ENCODE data around the gene PAPOLB. TPM values are rescaled to one million over a fixed set of nuclear protein-coding genes. Genes with fewer than 3 reads are reported as not detected.

Gene PAPOLB
- total RNA-seq, 6 experiments from 2014 or later, result not detected

- no peaks in the 10 kb centered on the region for H3K9me3 Mint-ChIP-seq
- no peak for TF ChIP-seq CTCF (IDR thresholded peaks at IDR 0.05)
- no peak overlapping the region for H3K27ac Mint-ChIP-seq
- no peak for DNase-seq
- H3K4me1 Mint-ChIP-seq (ENCODE audit: low read depth), result no peaks in the 10 kb centered on the region
- H3K36me3 Mint-ChIP-seq (ENCODE audit: low read depth), result no peaks in the 10 kb centered on the region
- no peak overlapping the region for H3K4me3 Mint-ChIP-seq
- peaks cover 10% of the 10 kb centered on the region for H3K27me3 Mint-ChIP-seq (ENCODE audit: insufficient read depth)
Observed at GRCh38 chr7:4876586-4876985, 14.8 kb upstream of the PAPOLB start.

GRCh38 chr7:4875391-4875790 is 13.6 kb upstream of the PAPOLB start:
- DNase-seq, result no peak
- no peaks in the 10 kb centered on the region for H3K36me3 Mint-ChIP-seq (ENCODE audit: low read depth)
- H3K4me1 Mint-ChIP-seq (ENCODE audit: low read depth), result no peaks in the 10 kb centered on the region
- no peak overlapping the region for H3K4me3 Mint-ChIP-seq
- H3K9me3 Mint-ChIP-seq, result no peaks in the 10 kb centered on the region
- TF ChIP-seq CTCF (IDR thresholded peaks at IDR 0.05), result no peak
- no peak overlapping the region for H3K27ac Mint-ChIP-seq
- peaks cover 13% of the 10 kb centered on the region for H3K27me3 Mint-ChIP-seq (ENCODE audit: insufficient read depth)

- Mint-ChIP-seq H3K4me3 (no peak overlapping the region), H3K9me3 (peaks cover 3% of the 10 kb centered on the region), H3K4me1 (ENCODE audit: low read depth) (no peaks in the 10 kb centered on the region), H3K27me3 (ENCODE audit: insufficient read depth) (peaks cover 5% of the 10 kb centered on the region), H3K27ac (no peak overlapping the region), H3K36me3 (ENCODE audit: low read depth) (no peaks in the 10 kb centered on the region)
- no peak for TF ChIP-seq CTCF (IDR thresholded peaks at IDR 0.05)
- no peak for DNase-seq
Observed at GRCh38 chr7:4873071-4873944, 11.5 kb upstream of the PAPOLB start.

DNA sequence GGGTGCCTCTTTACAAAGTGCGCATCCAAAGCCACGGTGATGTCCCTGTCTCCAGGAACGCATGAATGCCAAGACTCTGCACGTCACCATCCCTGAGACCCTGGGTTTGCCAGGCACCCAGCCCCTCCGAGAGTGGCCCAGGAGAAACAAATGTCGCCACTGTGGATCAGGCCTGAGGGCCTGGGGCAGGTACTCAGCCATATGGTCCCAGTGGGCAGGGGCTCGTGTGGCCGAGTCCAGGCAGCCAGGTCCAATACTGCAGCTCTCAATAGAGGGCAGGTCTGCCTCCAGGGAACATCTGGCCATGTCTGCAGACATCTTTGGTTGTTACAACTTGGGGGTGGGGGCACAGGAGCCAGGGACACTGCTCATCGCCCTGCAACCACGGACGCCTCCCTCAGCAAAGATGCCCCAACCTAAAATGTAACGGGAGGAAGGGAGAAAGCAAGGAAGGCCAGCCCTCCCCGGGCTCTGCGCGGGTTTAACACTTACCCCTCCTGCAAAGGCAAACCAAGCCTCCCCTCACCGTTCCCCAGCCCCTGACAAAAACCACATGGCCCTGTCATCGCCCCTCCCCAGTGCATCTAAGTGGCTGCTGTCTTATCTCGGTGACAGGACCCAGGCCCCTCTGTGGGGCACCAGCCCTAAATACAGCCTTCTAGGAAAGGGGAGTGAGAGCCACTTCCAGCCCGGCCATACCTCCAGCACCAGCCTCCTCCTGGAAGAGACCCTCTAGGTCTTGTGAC is 10.3 kb upstream of the PAPOLB start:
- H3K36me3 Mint-ChIP-seq (ENCODE audit: low read depth), result no peaks in the 10 kb centered on the region
- H3K4me3 Mint-ChIP-seq, result no peak overlapping the region
- DNase-seq, result no peak
- H3K27ac Mint-ChIP-seq, result no peak overlapping the region
- H3K4me1 Mint-ChIP-seq (ENCODE audit: low read depth), result no peaks in the 10 kb centered on the region
- peaks cover 5% of the 10 kb centered on the region; the same call in 1 of the 2 replicates for H3K27me3 Mint-ChIP-seq (ENCODE audit: insufficient read depth)
- H3K9me3 Mint-ChIP-seq, result peaks cover 4% of the 10 kb centered on the region
- no peak for TF ChIP-seq CTCF (IDR thresholded peaks at IDR 0.05)

DNA sequence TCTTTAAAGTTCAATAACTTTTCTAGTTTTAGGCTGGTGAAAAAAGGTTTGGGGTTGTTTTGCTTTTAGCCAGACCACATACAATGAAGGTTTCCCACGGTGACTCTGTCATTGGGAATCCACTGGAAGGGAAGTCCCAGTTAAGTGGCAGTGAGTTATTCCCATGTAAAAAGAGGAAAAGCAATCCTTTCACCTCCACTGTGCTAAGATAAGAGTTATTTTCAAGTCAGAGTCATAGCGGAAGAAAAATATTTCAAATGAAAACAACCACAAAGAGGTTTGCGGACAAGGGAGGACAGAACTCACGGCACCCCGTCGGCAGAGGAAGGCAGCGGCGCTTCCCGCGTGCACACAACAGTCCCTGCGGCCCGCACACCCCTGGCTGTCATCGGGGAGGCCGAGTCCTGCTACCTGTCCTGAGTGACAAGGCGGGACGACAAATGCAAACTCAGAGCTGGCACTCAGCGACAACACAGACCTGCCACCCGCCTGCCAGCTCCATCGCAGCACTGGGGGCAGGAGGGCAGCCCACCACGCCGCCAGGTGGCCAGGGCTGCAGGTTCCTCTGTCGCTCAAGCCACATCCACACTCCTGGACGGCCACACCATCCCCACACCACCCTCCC is 9.3 kb upstream of the PAPOLB start:
- Mint-ChIP-seq H3K27me3 (ENCODE audit: insufficient read depth) (peaks cover 5% of the 10 kb centered on the region; the same call in 1 of the 2 replicates), H3K9me3 (peaks cover 4% of the 10 kb centered on the region), H3K36me3 (ENCODE audit: low read depth) (no peaks in the 10 kb centered on the region), H3K27ac (no peak overlapping the region), H3K4me3 (no peak overlapping the region), H3K4me1 (ENCODE audit: low read depth) (no peaks in the 10 kb centered on the region)
- TF ChIP-seq CTCF (IDR thresholded peaks at IDR 0.05), result no peak
- DNase-seq, result no peak
